Epidermal melanocyte (primary cell): ENCODE data around the gene RNF157.

Source experiments
- DNase-seq: peaks from one replicate; pipeline ENCODE4 v3.0.0; 2011; ENCODE audit warnings: low spot score; ENCODE audit not compliant: insufficient read length

RNF157 gene

GRCh38 chr17:76092526-76093413, 147.5 kb downstream of the RNF157 start:
- DNase-seq, result no peak
